HCT116 (cell line): ENCODE results near the gene PPARGC1A.

ENCODE experiments used
- CEBPB ChIP-seq: IDR thresholded peaks from 2 replicates; pipeline ENCODE4 v1.6.1; 2012; ENCODE audit warnings: low read depth
- EGR1 ChIP-seq: IDR thresholded peaks from 2 replicates; pipeline ENCODE4 v1.6.1; 2012; ENCODE audit warnings: low read depth
- EZH2 ChIP-seq: fragments of 200-600 bp; sonication (generic); IDR thresholded peaks from 2 replicates; pipeline ENCODE4 v1.6.1; 2017; ENCODE audit warnings: antibody characterized with exemption, mixed run types
- FOSL1 ChIP-seq: IDR thresholded peaks from 2 replicates; pipeline ENCODE4 v1.6.1; 2012; ENCODE audit warnings: low read depth
- JUND ChIP-seq: IDR thresholded peaks from 2 replicates; pipeline ENCODE4 v1.6.1; 2012
- POLR2A ChIP-seq: IDR thresholded peaks from 2 replicates; pipeline ENCODE4 v1.7.0; 2011; ENCODE audit warnings: borderline replicate concordance; ENCODE audit not compliant: insufficient read depth, insufficient read length; ENCODE audit errors: extremely low read depth
- POLR2AphosphoS5 ChIP-seq: IDR thresholded peaks from 2 replicates; pipeline ENCODE4 v1.6.1; 2011; ENCODE audit warnings: mild to moderate bottlenecking, low read depth, low read length, moderate library complexity
- ZNF274 ChIP-seq: fragments of 200-500 bp; sonication (Bioruptor generic); IDR thresholded peaks from 2 replicates; pipeline ENCODE4 v1.6.1; 2014; ENCODE audit warnings: mild to moderate bottlenecking, low read depth, low read length, inconsistent platforms
- TF ChIP-seq, protein P1 (sequence below), 3 experiments: fragments of 200-600 bp in 1 of 3; sonication (generic) in 1 of 3; IDR thresholded peaks in 2 of 3; conservative IDR thresholded peaks in 1 of 3; 2 replicates each; pipeline ENCODE4 v1.5.1; 2012 to 2017; ENCODE audit warnings: low read depth in 2 of 3, low read length in 2 of 3, antibody characterized with exemption in 1 of 3, borderline replicate concordance in 1 of 3, control low read depth in 1 of 3, mild to moderate bottlenecking in 1 of 3, mixed read lengths in 1 of 3, mixed run types in 1 of 3, moderate library complexity in 1 of 3; ENCODE audit not compliant: insufficient read depth in 1 of 3
- TF ChIP-seq, protein P2 (sequence below): IDR thresholded peaks from 2 replicates; pipeline ENCODE4 v1.6.1; 2012; ENCODE audit warnings: low read depth
- TF ChIP-seq, protein P3 (sequence below): IDR thresholded peaks from 2 replicates; pipeline ENCODE4 v1.6.1; 2012
- TF ChIP-seq, protein P4 (sequence below): IDR thresholded peaks from 2 replicates; pipeline ENCODE4 v1.6.1; 2012

- TF ChIP-seq EGR1 = no peak
- TF ChIP-seq JUND = no peak
- TF ChIP-seq POLR2A = no peak
- TF ChIP-seq, protein P1, sequence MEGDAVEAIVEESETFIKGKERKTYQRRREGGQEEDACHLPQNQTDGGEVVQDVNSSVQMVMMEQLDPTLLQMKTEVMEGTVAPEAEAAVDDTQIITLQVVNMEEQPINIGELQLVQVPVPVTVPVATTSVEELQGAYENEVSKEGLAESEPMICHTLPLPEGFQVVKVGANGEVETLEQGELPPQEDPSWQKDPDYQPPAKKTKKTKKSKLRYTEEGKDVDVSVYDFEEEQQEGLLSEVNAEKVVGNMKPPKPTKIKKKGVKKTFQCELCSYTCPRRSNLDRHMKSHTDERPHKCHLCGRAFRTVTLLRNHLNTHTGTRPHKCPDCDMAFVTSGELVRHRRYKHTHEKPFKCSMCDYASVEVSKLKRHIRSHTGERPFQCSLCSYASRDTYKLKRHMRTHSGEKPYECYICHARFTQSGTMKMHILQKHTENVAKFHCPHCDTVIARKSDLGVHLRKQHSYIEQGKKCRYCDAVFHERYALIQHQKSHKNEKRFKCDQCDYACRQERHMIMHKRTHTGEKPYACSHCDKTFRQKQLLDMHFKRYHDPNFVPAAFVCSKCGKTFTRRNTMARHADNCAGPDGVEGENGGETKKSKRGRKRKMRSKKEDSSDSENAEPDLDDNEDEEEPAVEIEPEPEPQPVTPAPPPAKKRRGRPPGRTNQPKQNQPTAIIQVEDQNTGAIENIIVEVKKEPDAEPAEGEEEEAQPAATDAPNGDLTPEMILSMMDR (IDR thresholded peaks at IDR 0.05 in 2 of 3, conservative IDR thresholded peaks at IDR 0.05 in 1 of 3; ENCODE audit: borderline replicate concordance in 1 of 3, insufficient read depth in 1 of 3, low read depth in 2 of 3, low read length in 2 of 3) = no peak
- no peak for TF ChIP-seq FOSL1
- TF ChIP-seq, protein P2, sequence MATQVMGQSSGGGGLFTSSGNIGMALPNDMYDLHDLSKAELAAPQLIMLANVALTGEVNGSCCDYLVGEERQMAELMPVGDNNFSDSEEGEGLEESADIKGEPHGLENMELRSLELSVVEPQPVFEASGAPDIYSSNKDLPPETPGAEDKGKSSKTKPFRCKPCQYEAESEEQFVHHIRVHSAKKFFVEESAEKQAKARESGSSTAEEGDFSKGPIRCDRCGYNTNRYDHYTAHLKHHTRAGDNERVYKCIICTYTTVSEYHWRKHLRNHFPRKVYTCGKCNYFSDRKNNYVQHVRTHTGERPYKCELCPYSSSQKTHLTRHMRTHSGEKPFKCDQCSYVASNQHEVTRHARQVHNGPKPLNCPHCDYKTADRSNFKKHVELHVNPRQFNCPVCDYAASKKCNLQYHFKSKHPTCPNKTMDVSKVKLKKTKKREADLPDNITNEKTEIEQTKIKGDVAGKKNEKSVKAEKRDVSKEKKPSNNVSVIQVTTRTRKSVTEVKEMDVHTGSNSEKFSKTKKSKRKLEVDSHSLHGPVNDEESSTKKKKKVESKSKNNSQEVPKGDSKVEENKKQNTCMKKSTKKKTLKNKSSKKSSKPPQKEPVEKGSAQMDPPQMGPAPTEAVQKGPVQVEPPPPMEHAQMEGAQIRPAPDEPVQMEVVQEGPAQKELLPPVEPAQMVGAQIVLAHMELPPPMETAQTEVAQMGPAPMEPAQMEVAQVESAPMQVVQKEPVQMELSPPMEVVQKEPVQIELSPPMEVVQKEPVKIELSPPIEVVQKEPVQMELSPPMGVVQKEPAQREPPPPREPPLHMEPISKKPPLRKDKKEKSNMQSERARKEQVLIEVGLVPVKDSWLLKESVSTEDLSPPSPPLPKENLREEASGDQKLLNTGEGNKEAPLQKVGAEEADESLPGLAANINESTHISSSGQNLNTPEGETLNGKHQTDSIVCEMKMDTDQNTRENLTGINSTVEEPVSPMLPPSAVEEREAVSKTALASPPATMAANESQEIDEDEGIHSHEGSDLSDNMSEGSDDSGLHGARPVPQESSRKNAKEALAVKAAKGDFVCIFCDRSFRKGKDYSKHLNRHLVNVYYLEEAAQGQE = no peak
- TF ChIP-seq, protein P3, sequence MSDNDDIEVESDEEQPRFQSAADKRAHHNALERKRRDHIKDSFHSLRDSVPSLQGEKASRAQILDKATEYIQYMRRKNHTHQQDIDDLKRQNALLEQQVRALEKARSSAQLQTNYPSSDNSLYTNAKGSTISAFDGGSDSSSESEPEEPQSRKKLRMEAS = no peak
- no peak for TF ChIP-seq EZH2
- TF ChIP-seq, protein P4, sequence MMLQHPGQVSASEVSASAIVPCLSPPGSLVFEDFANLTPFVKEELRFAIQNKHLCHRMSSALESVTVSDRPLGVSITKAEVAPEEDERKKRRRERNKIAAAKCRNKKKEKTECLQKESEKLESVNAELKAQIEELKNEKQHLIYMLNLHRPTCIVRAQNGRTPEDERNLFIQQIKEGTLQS = no peak
- no peak for TF ChIP-seq CEBPB
- TF ChIP-seq POLR2AphosphoS5 = no peak
- no peak for TF ChIP-seq ZNF274
Observed at GRCh38 chr4:23775694-23776093, 114.2 kb downstream of the PPARGC1A start.
